SK-MEL-5 (cell line): ENCODE measurements around the gene MYL9. TPM values are rescaled to one million over a fixed set of nuclear protein-coding genes. Genes with fewer than 3 reads are reported as not detected.

ENCODE experiments used
- DNase-seq: peaks from one replicate; pipeline ENCODE4 v3.0.0-alpha.2; 2016; ENCODE audit warnings: low read depth, low spot score
- in situ Hi-C: cut with HindIII; loops from 2 replicates; pipeline ENCODE4 v1.10.0; 2016; ENCODE audit warnings: low sequenced_read_pairs, high pct_unique_total_duplicates, low pct_unique_long_range_greater_than_20kb
- small RNA-seq, 2 experiments: library from RNA; depleted of rRNA; stranded (forward); fragments of <200 nt; gene quantifications; one replicate each; pipeline ENCODE3, GENCODE V24; 2014
- total RNA-seq: library from RNA; depleted of rRNA; stranded (reverse); fragments of >200 nt; shearing (Covaris generic); gene quantifications from 2 replicates; pipeline ENCODE4 v1.2.3, GENCODE V29; 2014; rRNA removed

The MYL9 gene
- total RNA-seq, 1 experiment from 2014 or later, result not detected

GRCh38 chr20:36593347-36593929, 52.1 kb downstream of the MYL9 start:
- in situ Hi-C loops, result no loop called here
- DNase-seq, result no peak

- DNase-seq, result no peak
- in situ Hi-C loops, result no loop called here
Observed at GRCh38 chr20:36599912-36600345, 58.6 kb downstream of the MYL9 start.

Small RNAs within 50 kb of the gene (small RNA-seq; reads per million reads assigned to genes)
- gene RF00017, result 0 reads per million in 2 experiments

Other genes starting within 250 kb of the MYL9 start
- gene DLGAP4, start 235.2 kb upstream of the MYL9 start, total RNA-seq, result 14.2 and 17.4 TPM in 2 replicates
- 13.8 and 16.2 TPM in 2 replicates for gene TGIF2, start 32.1 kb downstream of the MYL9 start, total RNA-seq
- 165 and 190 TPM in 2 replicates for gene RAB5IF, start 64.3 kb downstream of the MYL9 start, total RNA-seq
- not detected in 2 replicates for gene SLA2, start 104.7 kb downstream of the MYL9 start, total RNA-seq
- gene NDRG3, start 204.6 kb downstream of the MYL9 start, total RNA-seq, result 18.3 and 19.7 TPM in 2 replicates
- gene DSN1, start 232.2 kb downstream of the MYL9 start, total RNA-seq, result 27.4 and 28.4 TPM in 2 replicates